GM19468 (cell line): ENCODE data around the gene MAFF.
"Not testable (repeated sequence)": the region's sequence is repeated elsewhere in the genome, so short reads cannot be mapped to it uniquely, and the experiment has no call there.

Experiments used
- ATAC-seq: cut with Tn5 transposase; IDR thresholded peaks from one replicate; pipeline ENCODE4 v1.9.1; 2021; ENCODE audit warnings: mild to moderate bottlenecking, moderate library complexity, moderate number of reproducible peaks; ENCODE audit not compliant: unreplicated experiment; ENCODE audit errors: extremely low read depth

The MAFF gene

GRCh38 chr22:38177044-38177443 lies 24.8 kb upstream of the MAFF start:
- ATAC-seq = no peak

- ATAC-seq = not testable (repeated sequence)
Observed at GRCh38 chr22:38177571-38177925, 24.2 kb upstream of the MAFF start.

- no peak for ATAC-seq
Observed at GRCh38 chr22:38177926-38178604, 23.7 kb upstream of the MAFF start.

GRCh38 chr22:38178605-38178937 lies 23.2 kb upstream of the MAFF start:
- ATAC-seq = not testable (repeated sequence)

- no peak for ATAC-seq
Observed at GRCh38 chr22:38180841-38181452, 20.8 kb upstream of the MAFF start.

GRCh38 chr22:38181453-38182200 lies 20.2 kb upstream of the MAFF start, which contains the start of gene PLA2G6:
Gene PLA2G6 (minus strand): TSS chr22:38181830. CDS start chr22:38169426, 12,404 bp downstream.
- ATAC-seq = peak; percentile 89

- ATAC-seq = no peak
Observed at GRCh38 chr22:38184788-38185187, 17.0 kb upstream of the MAFF start.

- no peak for ATAC-seq
Observed at GRCh38 chr22:38186429-38186828, 15.4 kb upstream of the MAFF start.

GRCh38 chr22:38187413-38188212 lies 14.2 kb upstream of the MAFF start:
- ATAC-seq = no peak

GRCh38 chr22:38189104-38189503 lies 12.7 kb upstream of the MAFF start:
- ATAC-seq = no peak

GRCh38 chr22:38190581-38190980 lies 11.2 kb upstream of the MAFF start:
- no peak for ATAC-seq

GRCh38 chr22:38191055-38191454 lies 10.7 kb upstream of the MAFF start:
- ATAC-seq = no peak

GRCh38 chr22:38191731-38192474 lies 9.9 kb upstream of the MAFF start:
- ATAC-seq = no peak

- ATAC-seq = no peak
Observed at GRCh38 chr22:38192475-38192863, 9.3 kb upstream of the MAFF start.

- no peak for ATAC-seq
Observed at GRCh38 chr22:38193580-38193979, 8.2 kb upstream of the MAFF start.

GRCh38 chr22:38196791-38197419 lies 4.9 kb upstream of the MAFF start:
- ATAC-seq = no peak

GRCh38 chr22:38199826-38200559 lies 1.8 kb upstream of the MAFF start:
- no peak for ATAC-seq

GRCh38 chr22:38201371-38201710 lies 453 bp upstream of the MAFF start:
- ATAC-seq = no peak
